ENCODE data around the gene ACTL7B.

DNA sequence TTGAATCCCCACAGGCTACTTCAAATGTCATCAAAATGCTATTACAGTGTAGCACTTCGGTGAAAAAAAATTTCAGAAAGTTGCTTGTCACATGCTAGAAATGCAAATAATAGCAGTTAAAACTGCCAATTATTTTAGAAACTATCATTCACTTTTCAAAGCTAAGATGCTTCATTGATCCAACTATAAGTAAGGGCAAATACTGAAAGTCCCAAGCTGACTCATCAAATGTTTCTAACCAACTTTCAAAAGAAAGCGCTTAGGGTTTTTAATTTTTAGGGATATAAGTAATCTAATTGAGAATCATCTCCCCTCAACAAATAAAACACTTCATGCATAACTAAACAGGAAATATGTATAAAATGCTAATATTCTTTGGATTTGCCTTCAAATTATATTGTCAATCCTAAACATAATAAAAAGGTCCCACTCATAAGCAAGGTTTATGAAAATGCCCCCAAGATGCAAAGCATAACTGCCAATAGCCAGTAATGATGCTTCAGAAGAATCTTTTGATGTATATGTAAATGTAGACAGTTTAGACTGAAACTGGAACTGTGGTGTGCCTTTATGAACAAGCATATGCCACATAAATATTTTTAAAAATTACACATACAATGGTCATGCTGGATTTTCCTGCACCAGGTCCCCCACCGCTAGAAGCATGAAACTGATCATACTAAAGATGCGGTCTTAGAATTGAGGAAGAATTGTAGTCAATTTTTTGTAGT lies 18.4 kb upstream of the ACTL7B start:
- no peak for TF ChIP-seq POLR2A (IDR thresholded peaks at IDR 0.05)
- TF ChIP-seq, protein P1, sequence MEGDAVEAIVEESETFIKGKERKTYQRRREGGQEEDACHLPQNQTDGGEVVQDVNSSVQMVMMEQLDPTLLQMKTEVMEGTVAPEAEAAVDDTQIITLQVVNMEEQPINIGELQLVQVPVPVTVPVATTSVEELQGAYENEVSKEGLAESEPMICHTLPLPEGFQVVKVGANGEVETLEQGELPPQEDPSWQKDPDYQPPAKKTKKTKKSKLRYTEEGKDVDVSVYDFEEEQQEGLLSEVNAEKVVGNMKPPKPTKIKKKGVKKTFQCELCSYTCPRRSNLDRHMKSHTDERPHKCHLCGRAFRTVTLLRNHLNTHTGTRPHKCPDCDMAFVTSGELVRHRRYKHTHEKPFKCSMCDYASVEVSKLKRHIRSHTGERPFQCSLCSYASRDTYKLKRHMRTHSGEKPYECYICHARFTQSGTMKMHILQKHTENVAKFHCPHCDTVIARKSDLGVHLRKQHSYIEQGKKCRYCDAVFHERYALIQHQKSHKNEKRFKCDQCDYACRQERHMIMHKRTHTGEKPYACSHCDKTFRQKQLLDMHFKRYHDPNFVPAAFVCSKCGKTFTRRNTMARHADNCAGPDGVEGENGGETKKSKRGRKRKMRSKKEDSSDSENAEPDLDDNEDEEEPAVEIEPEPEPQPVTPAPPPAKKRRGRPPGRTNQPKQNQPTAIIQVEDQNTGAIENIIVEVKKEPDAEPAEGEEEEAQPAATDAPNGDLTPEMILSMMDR (IDR thresholded peaks at IDR 0.05), result no peak

All from body of pancreas (tissue), 4 donors.